OCI-LY1 (cell line): ENCODE data around the gene PARD3.

Experiments
- H2AFZ ChIP-seq: fragments of 200-600 bp; sonication (generic), shearing (Covaris generic); 2 replicates; pipeline ENCODE4 v1.6.0; 2014; ENCODE audit warnings: antibody characterized with exemption, mild to moderate bottlenecking, low read length
- H3F3A ChIP-seq: fragments of 200-600 bp; sonication (generic), shearing (Covaris generic); 2 replicates; pipeline ENCODE4 v1.6.0; 2014; ENCODE audit warnings: mild to moderate bottlenecking, antibody characterized with exemption, low read length, moderate library complexity; ENCODE audit not compliant: insufficient read depth
- H3K27ac ChIP-seq: fragments of 200-600 bp; sonication (generic); 2 replicates; pipeline ENCODE4 v1.5.1; 2014; ENCODE audit warnings: low read length, mixed run types, mild to moderate bottlenecking, low read depth; ENCODE audit not compliant: poor library complexity, severe bottlenecking
- H3K27me3 ChIP-seq: fragments of 200-600 bp; sonication (generic); 2 replicates; pipeline ENCODE4 v1.6.0; 2014; ENCODE audit warnings: antibody characterized with exemption, mild to moderate bottlenecking, low read length, moderate library complexity; ENCODE audit not compliant: insufficient read depth
- H3K36me3 ChIP-seq: fragments of 200-600 bp; sonication (generic); 2 replicates; pipeline ENCODE4 v1.6.1; 2014; ENCODE audit warnings: mild to moderate bottlenecking, antibody characterized with exemption, low read length, moderate library complexity, mixed read lengths; ENCODE audit not compliant: insufficient read depth
- H3K4me1 ChIP-seq: fragments of 200-600 bp; sonication (generic); 2 replicates; pipeline ENCODE4 v1.5.1; 2014; ENCODE audit warnings: mild to moderate bottlenecking, low read length, moderate library complexity; ENCODE audit not compliant: insufficient read depth, severe bottlenecking
- H3K4me2 ChIP-seq: fragments of 200-600 bp; sonication (generic), shearing (Covaris generic); 2 replicates; pipeline ENCODE4 v1.6.1; 2014; ENCODE audit warnings: low read length
- H3K4me3 ChIP-seq: fragments of 200-600 bp; sonication (generic); 2 replicates; pipeline ENCODE4 v1.5.1; 2014; ENCODE audit warnings: low read length, low read depth, mild to moderate bottlenecking, mixed read lengths; ENCODE audit not compliant: poor library complexity, severe bottlenecking
- H3K79me2 ChIP-seq: fragments of 200-600 bp; shearing (Covaris generic); 2 replicates; pipeline ENCODE4 v1.6.1; 2016; ENCODE audit warnings: mixed run types, low read length, mixed read lengths; ENCODE audit not compliant: insufficient read depth
- H3K9ac ChIP-seq: fragments of 200-600 bp; sonication (generic), shearing (Covaris generic); 2 replicates; pipeline ENCODE4 v1.6.1; 2014; ENCODE audit warnings: mild to moderate bottlenecking, low read length, mixed read lengths
- H3K9me2 ChIP-seq: fragments of 200-600 bp; sonication (generic), shearing (Covaris generic); 2 replicates; pipeline ENCODE4 v1.6.1; 2014; ENCODE audit warnings: low read depth, mild to moderate bottlenecking, low read length, mixed read lengths
- H3K9me3 ChIP-seq: fragments of 200-600 bp; shearing (Covaris generic); 2 replicates; pipeline ENCODE4 v1.6.1; 2014; ENCODE audit warnings: low read length, mixed read lengths
- H4K20me1 ChIP-seq: fragments of 200-600 bp; sonication (generic), shearing (Covaris generic); 2 replicates; pipeline ENCODE4 v1.6.0; 2016; ENCODE audit warnings: mild to moderate bottlenecking, low read length; ENCODE audit not compliant: insufficient read depth
- EZH2 ChIP-seq: fragments of 200-600 bp; sonication (generic), shearing (Covaris generic); IDR thresholded peaks from 2 replicates; pipeline ENCODE4 v1.8.0; 2017; ENCODE audit warnings: borderline replicate concordance, mixed run types, mild to moderate bottlenecking, antibody characterized with exemption, low read length, moderate library complexity, mixed read lengths
- TF ChIP-seq, protein P1 (sequence below): fragments of 200-600 bp; sonication (generic), shearing (Covaris generic); IDR thresholded peaks from 2 replicates; pipeline ENCODE4 v1.5.1; 2017; ENCODE audit warnings: mild to moderate bottlenecking, antibody characterized with exemption, low read length, moderate library complexity, mixed read lengths

Gene PARD3

DNA sequence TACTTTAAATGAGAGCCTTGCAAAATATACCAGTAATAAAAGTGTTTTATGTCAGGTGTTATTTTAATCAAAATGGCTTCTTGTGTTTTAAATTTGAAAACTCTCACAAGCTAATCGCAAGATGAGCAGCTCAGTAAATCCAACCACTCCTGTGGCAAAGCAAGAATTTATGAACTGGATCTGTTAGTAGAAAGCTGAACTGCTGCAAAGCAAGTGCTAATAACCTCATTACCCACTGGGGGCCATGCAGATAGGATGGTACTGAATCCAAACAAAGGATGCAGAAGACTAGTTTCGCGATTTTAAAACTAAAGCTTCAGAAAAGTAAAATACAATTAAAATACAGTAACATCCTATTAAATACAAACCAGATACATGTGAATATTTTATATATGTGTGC lies 468.0 kb downstream of the PARD3 start:
- no peak overlapping the region for H3K27ac ChIP-seq
- no peaks in the 10 kb centered on the region for H3K36me3 ChIP-seq
- H3K9me3 ChIP-seq = no peaks in the 10 kb centered on the region
- no peak overlapping the region for H3K4me3 ChIP-seq
- H4K20me1 ChIP-seq = no peaks in the 10 kb centered on the region
- no peaks in the 10 kb centered on the region for H3K27me3 ChIP-seq
- H3K4me2 ChIP-seq = no peak overlapping the region
- no peaks in the 10 kb centered on the region for H3K79me2 ChIP-seq
- H3K4me1 ChIP-seq = no peaks in the 10 kb centered on the region
- TF ChIP-seq EZH2 = no peak
- TF ChIP-seq, protein P1, sequence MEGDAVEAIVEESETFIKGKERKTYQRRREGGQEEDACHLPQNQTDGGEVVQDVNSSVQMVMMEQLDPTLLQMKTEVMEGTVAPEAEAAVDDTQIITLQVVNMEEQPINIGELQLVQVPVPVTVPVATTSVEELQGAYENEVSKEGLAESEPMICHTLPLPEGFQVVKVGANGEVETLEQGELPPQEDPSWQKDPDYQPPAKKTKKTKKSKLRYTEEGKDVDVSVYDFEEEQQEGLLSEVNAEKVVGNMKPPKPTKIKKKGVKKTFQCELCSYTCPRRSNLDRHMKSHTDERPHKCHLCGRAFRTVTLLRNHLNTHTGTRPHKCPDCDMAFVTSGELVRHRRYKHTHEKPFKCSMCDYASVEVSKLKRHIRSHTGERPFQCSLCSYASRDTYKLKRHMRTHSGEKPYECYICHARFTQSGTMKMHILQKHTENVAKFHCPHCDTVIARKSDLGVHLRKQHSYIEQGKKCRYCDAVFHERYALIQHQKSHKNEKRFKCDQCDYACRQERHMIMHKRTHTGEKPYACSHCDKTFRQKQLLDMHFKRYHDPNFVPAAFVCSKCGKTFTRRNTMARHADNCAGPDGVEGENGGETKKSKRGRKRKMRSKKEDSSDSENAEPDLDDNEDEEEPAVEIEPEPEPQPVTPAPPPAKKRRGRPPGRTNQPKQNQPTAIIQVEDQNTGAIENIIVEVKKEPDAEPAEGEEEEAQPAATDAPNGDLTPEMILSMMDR = no peak
- no peak overlapping the region for H3K9ac ChIP-seq
- H3K9me2 ChIP-seq = no peaks in the 10 kb centered on the region
- no peak overlapping the region for H2AFZ ChIP-seq
- no peaks in the 10 kb centered on the region for H3F3A ChIP-seq

DNA sequence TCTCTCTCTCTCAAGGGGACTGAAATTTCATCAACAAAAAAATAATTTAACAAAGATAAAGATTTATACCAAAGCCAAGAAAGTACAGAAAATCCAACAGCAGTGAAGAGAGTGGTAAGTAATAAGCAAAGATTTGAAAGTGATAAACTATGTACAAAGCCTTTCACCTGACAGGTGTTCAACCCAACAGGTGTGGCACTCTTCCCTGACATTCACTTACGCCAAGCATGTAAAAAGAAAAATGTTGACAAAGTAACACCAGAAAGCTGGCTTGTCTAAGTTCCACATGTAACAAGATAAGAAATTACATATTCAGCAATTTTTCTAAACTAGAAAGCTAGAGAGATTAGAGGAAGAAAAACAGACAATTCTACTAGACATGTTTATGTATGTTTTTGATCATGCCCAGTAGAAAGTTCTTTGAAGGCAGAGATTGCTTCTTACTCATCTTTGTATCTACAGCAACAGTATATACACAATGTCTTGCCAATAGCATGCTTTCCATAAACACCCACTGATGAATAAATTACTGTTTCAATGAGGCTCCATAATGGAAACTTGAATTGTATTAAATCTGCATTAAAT lies 468.5 kb downstream of the PARD3 start:
- H3F3A ChIP-seq = no peaks in the 10 kb centered on the region
- no peak overlapping the region for H3K4me3 ChIP-seq
- H4K20me1 ChIP-seq = no peaks in the 10 kb centered on the region
- no peak overlapping the region for H3K4me2 ChIP-seq
- H3K27ac ChIP-seq = no peak overlapping the region
- no peak for TF ChIP-seq EZH2
- TF ChIP-seq, protein P1 = no peak
- no peaks in the 10 kb centered on the region for H3K27me3 ChIP-seq
- no peaks in the 10 kb centered on the region for H3K9me2 ChIP-seq
- H3K4me1 ChIP-seq = no peaks in the 10 kb centered on the region
- no peaks in the 10 kb centered on the region for H3K9me3 ChIP-seq
- no peak overlapping the region for H2AFZ ChIP-seq
- no peak overlapping the region for H3K9ac ChIP-seq
- no peaks in the 10 kb centered on the region for H3K36me3 ChIP-seq
- no peaks in the 10 kb centered on the region for H3K79me2 ChIP-seq

DNA sequence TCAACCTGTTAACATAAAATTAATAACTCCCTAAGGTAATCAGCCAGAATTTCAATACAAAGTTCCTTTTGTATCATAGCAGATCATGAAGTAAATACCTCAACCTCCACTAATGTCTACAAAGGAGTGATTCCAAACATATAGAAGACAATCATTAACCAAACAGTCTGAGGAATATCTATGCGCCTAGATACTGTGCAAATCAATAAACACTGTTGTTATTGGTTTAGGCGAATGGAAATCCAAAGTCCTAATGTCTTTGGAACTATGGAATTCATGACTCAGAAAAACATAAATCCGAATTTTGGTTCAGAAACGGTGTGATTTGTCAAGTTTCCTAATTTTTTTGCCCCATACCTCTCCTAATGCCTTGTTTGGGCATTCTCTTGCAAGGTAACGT lies 469.7 kb downstream of the PARD3 start:
- H3K36me3 ChIP-seq = no peaks in the 10 kb centered on the region
- no peak overlapping the region for H3K9ac ChIP-seq
- no peak overlapping the region for H3K4me2 ChIP-seq
- no peak for TF ChIP-seq EZH2
- TF ChIP-seq, protein P1 = no peak
- no peaks in the 10 kb centered on the region for H4K20me1 ChIP-seq
- H3K9me3 ChIP-seq = no peaks in the 10 kb centered on the region
- no peaks in the 10 kb centered on the region for H3K4me1 ChIP-seq
- no peak overlapping the region for H2AFZ ChIP-seq
- no peaks in the 10 kb centered on the region for H3K9me2 ChIP-seq
- H3F3A ChIP-seq = no peaks in the 10 kb centered on the region
- no peaks in the 10 kb centered on the region for H3K27me3 ChIP-seq
- no peak overlapping the region for H3K27ac ChIP-seq
- no peaks in the 10 kb centered on the region for H3K79me2 ChIP-seq
- H3K4me3 ChIP-seq = no peak overlapping the region
